Neural cell (in vitro differentiated cells): ENCODE measurements around the gene EID2.

Experiments
- CTCF ChIP-seq: fragments of 450-650 bp; IDR thresholded peaks from 2 replicates; pipeline ENCODE4 v1.5.1; 2014; ENCODE audit warnings: antibody characterized with exemption, mild to moderate bottlenecking, moderate library complexity; ENCODE audit not compliant: poor library complexity, severe bottlenecking
- EP300 ChIP-seq: fragments of 450-650 bp; conservative IDR thresholded peaks from 2 replicates; pipeline ENCODE4 v1.6.1; 2014; ENCODE audit warnings: antibody characterized with exemption, mild to moderate bottlenecking, moderate library complexity; ENCODE audit not compliant: poor library complexity, severe bottlenecking
- EZH2 ChIP-seq: fragments of 200-600, 300-800 bp; shearing (Covaris generic), sonication (generic); IDR thresholded peaks from 2 replicates; pipeline ENCODE4 v1.6.1; 2014; ENCODE audit warnings: antibody characterized with exemption, low read length, borderline replicate concordance, mild to moderate bottlenecking; ENCODE audit not compliant: insufficient read depth, poor library complexity, severe bottlenecking
- POLR2AphosphoS5 ChIP-seq: IDR thresholded peaks from 2 replicates; pipeline ENCODE4 v1.6.1; 2012
- RAD21 ChIP-seq: fragments of 450-650 bp; conservative IDR thresholded peaks from 2 replicates; pipeline ENCODE4 v1.6.1; 2014; ENCODE audit warnings: antibody characterized with exemption, mild to moderate bottlenecking, moderate library complexity
- SMC3 ChIP-seq: fragments of 450-650 bp; conservative IDR thresholded peaks from 2 replicates; pipeline ENCODE4 v1.6.1; 2014; ENCODE audit warnings: antibody characterized with exemption, mild to moderate bottlenecking, moderate library complexity; ENCODE audit not compliant: poor library complexity
- TAF1 ChIP-seq: IDR thresholded peaks from 2 replicates; pipeline ENCODE4 v1.6.1; 2012; ENCODE audit warnings: low read depth

GRCh38 chr19:39558624-39559117, 18.7 kb upstream of the EID2 start:
- TF ChIP-seq POLR2AphosphoS5 (no peak), CTCF (no peak), EZH2 (no peak), TAF1 (no peak), SMC3 (no peak), EP300 (no peak), RAD21 (no peak)
